Mesodermal cell (in vitro differentiated cells): Measurements from ENCODE around the gene TOX2.

Experiments used
- H3K27ac ChIP-seq: 2 replicates; pipeline ENCODE4 v1.7.0; 2013; ENCODE audit warnings: mild to moderate bottlenecking, low read depth, low read length, moderate library complexity; ENCODE audit not compliant: severe bottlenecking
- H3K36me3 ChIP-seq: 2 replicates; pipeline ENCODE4 v1.7.1; 2013; ENCODE audit warnings: mild to moderate bottlenecking, low read length, moderate library complexity; ENCODE audit not compliant: control insufficient read depth, insufficient read depth
- H3K4me1 ChIP-seq: one replicate; pipeline ENCODE4 v1.7.1; 2013; ENCODE audit warnings: mild to moderate bottlenecking, low read length; ENCODE audit not compliant: insufficient read depth, control insufficient read depth, poor library complexity, severe bottlenecking
- H3K4me3 ChIP-seq: 2 replicates; pipeline ENCODE4 v1.7.0; 2013; ENCODE audit warnings: low read length, control low read depth, mild to moderate bottlenecking; ENCODE audit not compliant: insufficient read depth, poor library complexity, severe bottlenecking; ENCODE audit errors: extremely low read depth
- H3K9me3 ChIP-seq: 2 replicates; pipeline ENCODE4 v1.7.1; 2013; ENCODE audit warnings: mild to moderate bottlenecking, low read length, moderate library complexity; ENCODE audit not compliant: control insufficient read depth
- WGBS, 2 experiments: methylation state at CpG; one replicate each; pipeline ENCODE4 v1.1.5; 2013; ENCODE audit warnings: missing lambda C conversion rate in 2 of 2; ENCODE audit not compliant: insufficient coverage in 2 of 2; 5-methylcytosine and 5-hydroxymethylcytosine counted together

Gene TOX2

GRCh38 chr20:44028003-44028730 lies 113.5 kb downstream of the TOX2 start:
- H3K4me3 ChIP-seq = no peak overlapping the region
- no peak overlapping the region for H3K27ac ChIP-seq
- H3K4me1 ChIP-seq = peaks cover 3% of the 10 kb centered on the region
- H3K36me3 ChIP-seq = no peaks in the 10 kb centered on the region
- WGBS, 2 experiments = 79 to 91% methylated on average over 4 to 7 of the region's 7 CpGs
- no peaks in the 10 kb centered on the region for H3K9me3 ChIP-seq

GRCh38 chr20:44028868-44029847 lies 114.5 kb downstream of the TOX2 start:
- WGBS, 2 experiments = 81 to 86% methylated on average over 13 to 14 of the region's 14 CpGs
- H3K9me3 ChIP-seq = no peaks in the 10 kb centered on the region
- no peak overlapping the region for H3K4me3 ChIP-seq
- no peaks in the 10 kb centered on the region for H3K36me3 ChIP-seq
- H3K4me1 ChIP-seq = peaks cover 3% of the 10 kb centered on the region
- H3K27ac ChIP-seq = no peak overlapping the region

GRCh38 chr20:44029848-44030230 lies 115.2 kb downstream of the TOX2 start:
- Histone ChIP-seq H3K4me1 (peaks cover 3% of the 10 kb centered on the region), H3K36me3 (no peaks in the 10 kb centered on the region), H3K27ac (no peak overlapping the region), H3K4me3 (no peak overlapping the region), H3K9me3 (no peaks in the 10 kb centered on the region)
- WGBS, 2 experiments = 88 to 90% methylated on average over 4 of the region's 4 CpGs

GRCh38 chr20:44030394-44030793 lies 115.7 kb downstream of the TOX2 start:
- Histone ChIP-seq H3K4me1 (peaks cover 3% of the 10 kb centered on the region), H3K9me3 (no peaks in the 10 kb centered on the region), H3K36me3 (no peaks in the 10 kb centered on the region), H3K27ac (no peak overlapping the region), H3K4me3 (no peak overlapping the region)
- no CpG with 5 or more reads among the region's 2 CpGs for WGBS, 2 experiments

- peaks cover 3% of the 10 kb centered on the region for H3K4me1 ChIP-seq
- H3K9me3 ChIP-seq = no peaks in the 10 kb centered on the region
- H3K27ac ChIP-seq = no peak overlapping the region
- WGBS, 2 experiments = 96% methylated on average over 13 to 14 of the region's 14 CpGs
- no peak overlapping the region for H3K4me3 ChIP-seq
- no peaks in the 10 kb centered on the region for H3K36me3 ChIP-seq
Measured at GRCh38 chr20:44031001-44031574, 116.4 kb downstream of the TOX2 start.

GRCh38 chr20:44031781-44032582 lies 117.3 kb downstream of the TOX2 start:
- Histone ChIP-seq H3K36me3 (no peaks in the 10 kb centered on the region), H3K4me1 (peaks cover 3% of the 10 kb centered on the region), H3K9me3 (no peaks in the 10 kb centered on the region), H3K4me3 (no peak overlapping the region), H3K27ac (no peak overlapping the region)
- 78 to 85% methylated on average over 7 to 10 of the region's 12 CpGs for WGBS, 2 experiments

GRCh38 chr20:44032583-44033331 lies 118.1 kb downstream of the TOX2 start:
- no peak overlapping the region for H3K4me3 ChIP-seq
- H3K4me1 ChIP-seq = peaks cover 3% of the 10 kb centered on the region
- no peak overlapping the region for H3K27ac ChIP-seq
- 82 to 95% methylated on average over 6 to 7 of the region's 12 CpGs for WGBS, 2 experiments
- H3K9me3 ChIP-seq = no peaks in the 10 kb centered on the region
- no peaks in the 10 kb centered on the region for H3K36me3 ChIP-seq

- H3K36me3 ChIP-seq = no peaks in the 10 kb centered on the region
- no peaks in the 10 kb centered on the region for H3K9me3 ChIP-seq
- H3K4me1 ChIP-seq = peaks cover 2% of the 10 kb centered on the region
- H3K4me3 ChIP-seq = no peak overlapping the region
- no peak overlapping the region for H3K27ac ChIP-seq
- no CpG with 5 or more reads among the region's 2 CpGs for WGBS, 2 experiments
Measured at GRCh38 chr20:44033344-44033743, 118.7 kb downstream of the TOX2 start.

- no peaks in the 10 kb centered on the region for H3K9me3 ChIP-seq
- H3K27ac ChIP-seq = no peak overlapping the region
- 95 to 97% methylated on average over 4 of the region's 4 CpGs for WGBS, 2 experiments
- H3K36me3 ChIP-seq = no peaks in the 10 kb centered on the region
- H3K4me3 ChIP-seq = no peak overlapping the region
- H3K4me1 ChIP-seq = no peaks in the 10 kb centered on the region
Measured at GRCh38 chr20:44033873-44034272, 119.2 kb downstream of the TOX2 start.
